ENCODE results near the gene NEDD4L. TPM values are rescaled to one million over a fixed set of nuclear protein-coding genes. Genes with fewer than 3 reads are reported as not detected.

NEDD4L gene
- polyA plus RNA-seq, 1 of the 3 experiments (the other 2 are of a cell fraction) = 13.2 TPM

- no peak overlapping the region for H3K4me2 ChIP-seq
- ChIA-PET POLR2A (no interaction called here), CTCF (interaction anchor here (1.3 kb wide), 1 partner anchor 422 kb away, joined by 4 read pairs; no protein-coding TSS in a partner anchor)
- no peaks in the 10 kb centered on the region for H3K79me2 ChIP-seq (ENCODE audit: insufficient read depth)
- no peaks in the 10 kb centered on the region for H4K20me1 ChIP-seq (ENCODE audit: insufficient read depth)
- H3K4me3 ChIP-seq (ENCODE audit: low read depth in 2 of 2, low read length in 1 of 2) = no peak overlapping the region
- H2AFZ ChIP-seq (ENCODE audit: low read depth) = no peak overlapping the region
- no peaks in the 10 kb centered on the region for H3K27me3 ChIP-seq (ENCODE audit: insufficient read depth)
- H3K9me3 ChIP-seq = no peaks in the 10 kb centered on the region
- H3F3A ChIP-seq (replicated peaks; ENCODE audit: insufficient read depth) = no peaks in the 10 kb centered on the region
- H3K36me3 ChIP-seq (replicated peaks in 1 of 2; ENCODE audit: control insufficient read depth in 1 of 2, insufficient read depth in 2 of 2, low read length in 1 of 2) = peaks cover 2 to 3% of the 10 kb centered on the region in 2 experiments
- no peak overlapping the region for H3K9ac ChIP-seq
- no peak overlapping the region for H3K27ac ChIP-seq (ENCODE audit: low read depth in 2 of 2, low read length in 1 of 2)
- DNase-seq = no peak
- TF ChIP-seq JUND (IDR thresholded peaks at IDR 0.05) = no peak
- TF ChIP-seq FOSL2 (IDR thresholded peaks at IDR 0.05; ENCODE audit: borderline replicate concordance, low read depth) = no peak
- no peak for TF ChIP-seq FOXJ3 (CRISPR knock-in tag; IDR thresholded peaks at IDR 0.05)
- TF ChIP-seq MXI1 (IDR thresholded peaks at IDR 0.05; ENCODE audit: low read depth, low read length) = no peak
- no peak for TF ChIP-seq RXRA (IDR thresholded peaks at IDR 0.05; ENCODE audit: borderline replicate concordance, low read depth)
- no peak for TF ChIP-seq FOXM1 (IDR thresholded peaks at IDR 0.05; ENCODE audit: low read depth)
- no peak for TF ChIP-seq SMC3 (IDR thresholded peaks at IDR 0.05; ENCODE audit: low read depth, low read length)
- TF ChIP-seq IRF3 (IDR thresholded peaks at IDR 0.05; ENCODE audit: low read depth, low read length) = no peak
- H3K4me1 ChIP-seq (ENCODE audit: control insufficient read depth in 1 of 2, insufficient read depth in 2 of 2, low read depth in 1 of 2, low read length in 1 of 2) = no peaks in the 10 kb centered on the region
- no peaks in the 10 kb centered on the region for H3K9me2 ChIP-seq
- WGBS (ENCODE audit: low lambda C conversion rate) = 88% methylated on average over 6 of the region's 6 CpGs
Measured at GRCh38 chr18:58345875-58346274, 301.8 kb downstream of the NEDD4L start.

GRCh38 chr18:58347135-58347534, 303.1 kb downstream of the NEDD4L start:
- no peak overlapping the region for H3K27ac ChIP-seq (ENCODE audit: low read depth in 2 of 2, low read length in 1 of 2)
- POLR2A ChIA-PET = no interaction called here
- H3K9me3 ChIP-seq = no peaks in the 10 kb centered on the region
- no peaks in the 10 kb centered on the region for H4K20me1 ChIP-seq (ENCODE audit: insufficient read depth)
- no peaks in the 10 kb centered on the region for H3F3A ChIP-seq (replicated peaks; ENCODE audit: insufficient read depth)
- no peak for TF ChIP-seq ZBTB33 (IDR thresholded peaks at IDR 0.05; ENCODE audit: borderline replicate concordance, low read depth)
- TF ChIP-seq RCOR1 (IDR thresholded peaks at IDR 0.05; ENCODE audit: low read length) = no peak
- TF ChIP-seq POLR2AphosphoS5 (IDR thresholded peaks at IDR 0.05; ENCODE audit: low read depth, low read length) = no peak
- no peak for TF ChIP-seq PBX3 (IDR thresholded peaks at IDR 0.05)
- no peak for TF ChIP-seq SIN3A (IDR thresholded peaks at IDR 0.05; ENCODE audit: borderline replicate concordance, low read depth, low read length)
- TF ChIP-seq TCF12 (IDR thresholded peaks at IDR 0.05) = no peak
- TF ChIP-seq REST (IDR thresholded peaks at IDR 0.05; ENCODE audit: low read depth, low read length) = no peak
- no peak overlapping the region for H3K4me2 ChIP-seq
- peaks cover 2 to 3% of the 10 kb centered on the region in 2 experiments for H3K36me3 ChIP-seq (replicated peaks in 1 of 2; ENCODE audit: control insufficient read depth in 1 of 2, insufficient read depth in 2 of 2, low read length in 1 of 2)
- H3K9ac ChIP-seq = no peak overlapping the region
- no peaks in the 10 kb centered on the region for H3K27me3 ChIP-seq (ENCODE audit: insufficient read depth)
- no peak overlapping the region for H2AFZ ChIP-seq (ENCODE audit: low read depth)
- no peaks in the 10 kb centered on the region for H3K9me2 ChIP-seq
- DNase-seq = no peak
- 86% methylated on average over 7 of the region's 7 CpGs for WGBS (ENCODE audit: low lambda C conversion rate)
- no peaks in the 10 kb centered on the region for H3K4me1 ChIP-seq (ENCODE audit: control insufficient read depth in 1 of 2, insufficient read depth in 2 of 2, low read depth in 1 of 2, low read length in 1 of 2)
- H3K4me3 ChIP-seq (ENCODE audit: low read depth in 2 of 2, low read length in 1 of 2) = no peak overlapping the region
- CTCF ChIA-PET = interaction anchor here (0.8 kb wide), 1 partner anchor 40 kb away, joined by 3 read pairs; no protein-coding TSS in a partner anchor
- H3K79me2 ChIP-seq (ENCODE audit: insufficient read depth) = no peaks in the 10 kb centered on the region

Data from SK-N-SH (cell line).